Forelimb muscle (tissue), 1 donor: Measurements from ENCODE around the gene SARS1. TPM values are rescaled to one million over a fixed set of nuclear protein-coding genes. Genes with fewer than 3 reads are reported as not detected.
"Not testable (repeated sequence)": the region's sequence is repeated elsewhere in the genome, so short reads cannot be mapped to it uniquely, and the experiment has no call there.

Experiments
- DNase-seq: peaks from one replicate; pipeline ENCODE4 v3.0.0-alpha.2; 2013; ENCODE audit warnings: low read depth
- polyA plus RNA-seq: library from polyadenylated mRNA; unstranded; fragments of 120-200 nt; gene quantifications from one replicate; pipeline ENCODE4 v1.2.1, GENCODE V29; 2013; ENCODE audit not compliant: insufficient read length

SARS1 gene, protein sequence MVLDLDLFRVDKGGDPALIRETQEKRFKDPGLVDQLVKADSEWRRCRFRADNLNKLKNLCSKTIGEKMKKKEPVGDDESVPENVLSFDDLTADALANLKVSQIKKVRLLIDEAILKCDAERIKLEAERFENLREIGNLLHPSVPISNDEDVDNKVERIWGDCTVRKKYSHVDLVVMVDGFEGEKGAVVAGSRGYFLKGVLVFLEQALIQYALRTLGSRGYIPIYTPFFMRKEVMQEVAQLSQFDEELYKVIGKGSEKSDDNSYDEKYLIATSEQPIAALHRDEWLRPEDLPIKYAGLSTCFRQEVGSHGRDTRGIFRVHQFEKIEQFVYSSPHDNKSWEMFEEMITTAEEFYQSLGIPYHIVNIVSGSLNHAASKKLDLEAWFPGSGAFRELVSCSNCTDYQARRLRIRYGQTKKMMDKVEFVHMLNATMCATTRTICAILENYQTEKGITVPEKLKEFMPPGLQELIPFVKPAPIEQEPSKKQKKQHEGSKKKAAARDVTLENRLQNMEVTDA
- polyA plus RNA-seq, result 86.3 TPM

- DNase-seq, result peak; percentile 72
Measured at GRCh38 chr1:109213824-109214693, at the start of gene SARS1. SARS1 (plus strand) TSS chr1:109213918; CDS start chr1:109213993, 75 bp downstream.

GRCh38 chr1:109164538-109164937 lies 49.2 kb upstream of the SARS1 start:
- no peak for DNase-seq

DNA sequence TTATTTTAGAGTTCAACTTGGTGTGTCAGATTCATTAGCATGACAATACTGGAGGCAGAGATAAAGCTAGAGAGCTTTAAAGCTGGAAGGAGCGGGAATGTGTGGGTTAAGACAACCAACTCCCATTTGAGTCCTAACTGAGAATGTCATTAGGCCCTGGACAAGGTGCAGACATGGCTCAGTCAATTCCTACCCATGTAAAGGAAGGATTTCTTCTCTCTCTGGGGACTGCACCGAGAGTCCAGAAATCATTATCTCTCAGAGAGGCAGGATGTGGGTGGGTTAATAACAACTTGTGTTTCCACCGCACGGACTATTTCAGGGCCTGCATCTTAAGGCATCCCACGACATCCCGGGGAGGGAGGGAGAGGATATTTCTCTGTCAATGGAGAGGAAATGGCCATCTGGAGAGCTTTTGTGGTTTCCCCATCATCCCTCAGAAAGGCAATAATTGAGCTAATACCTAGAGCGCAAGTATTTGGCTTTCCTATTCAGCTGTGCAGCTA lies 46.7 kb upstream of the SARS1 start:
- no peak for DNase-seq

DNA sequence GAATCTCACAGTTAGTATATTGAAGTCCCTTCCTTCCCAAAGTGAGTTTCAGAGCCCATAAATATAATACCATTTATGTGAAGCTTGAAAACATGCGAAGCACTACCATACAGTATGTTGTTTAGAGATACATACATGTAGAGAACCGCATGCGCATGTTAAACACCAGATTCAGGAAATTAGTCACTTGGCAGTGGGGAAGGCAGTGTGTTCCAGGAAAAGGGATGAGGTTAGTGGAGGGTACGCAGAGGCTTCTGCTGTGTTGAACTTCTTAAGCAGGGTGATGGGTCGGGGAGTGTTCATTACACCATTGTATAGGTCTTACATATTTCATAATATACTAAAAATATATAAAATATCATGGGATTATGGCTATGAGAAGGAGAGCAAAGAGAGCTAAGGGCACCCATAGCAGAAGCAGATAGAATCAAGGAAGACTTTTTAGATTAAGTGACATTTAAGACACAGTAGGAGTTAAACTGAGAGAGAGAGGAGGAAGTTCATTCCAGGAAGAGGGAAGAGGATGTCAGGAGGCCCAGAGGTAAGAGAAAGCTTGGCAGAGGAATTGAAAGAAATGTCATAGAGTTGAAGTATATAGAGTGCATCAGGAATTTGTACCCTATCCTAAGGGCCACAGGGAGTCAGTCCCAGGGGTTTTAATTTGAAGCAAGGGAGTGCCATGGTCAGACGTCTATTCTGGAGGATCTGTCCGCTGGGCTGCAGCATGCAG lies 43.5 kb upstream of the SARS1 start:
- DNase-seq, result no peak

DNA sequence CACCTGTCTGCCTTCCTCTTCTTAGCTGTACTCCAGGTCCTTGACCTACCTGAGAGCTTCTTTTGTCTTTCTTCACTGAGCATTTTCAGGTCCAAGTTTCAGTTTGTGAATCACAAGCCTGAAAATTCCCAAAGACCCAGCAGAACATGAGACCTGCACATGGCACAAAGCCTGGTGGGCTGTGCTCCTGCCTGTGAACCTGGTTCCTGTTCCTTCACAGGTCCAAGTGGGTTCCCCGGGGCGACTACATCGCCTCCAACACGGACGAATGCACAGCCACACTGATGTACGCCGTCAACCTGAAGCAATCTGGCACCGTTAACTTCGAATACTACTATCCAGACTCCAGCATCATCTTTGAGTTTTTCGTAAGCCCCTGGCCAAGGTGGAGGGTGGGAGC lies 42.1 kb upstream of the SARS1 start:
- DNase-seq, result no peak

DNA sequence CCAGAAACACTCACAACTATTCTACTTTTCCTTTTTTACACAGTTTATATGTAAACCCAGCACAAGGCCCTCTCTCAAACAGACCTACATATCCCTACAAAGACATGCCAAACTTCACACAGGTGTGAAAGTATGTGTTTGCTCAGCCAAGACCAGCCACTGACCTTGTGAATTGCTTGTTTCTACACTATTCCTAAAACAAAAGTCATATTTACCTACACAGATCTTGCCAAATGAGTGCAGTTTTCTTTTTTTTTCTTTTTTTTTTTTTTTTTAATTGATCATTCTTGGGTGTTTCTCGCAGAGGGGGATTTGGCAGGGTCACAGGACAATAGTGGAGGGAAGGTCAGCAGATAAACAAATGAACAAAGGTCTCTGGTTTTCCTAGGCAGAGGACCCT lies 37.4 kb upstream of the SARS1 start:
- DNase-seq, result not testable (repeated sequence)

DNA sequence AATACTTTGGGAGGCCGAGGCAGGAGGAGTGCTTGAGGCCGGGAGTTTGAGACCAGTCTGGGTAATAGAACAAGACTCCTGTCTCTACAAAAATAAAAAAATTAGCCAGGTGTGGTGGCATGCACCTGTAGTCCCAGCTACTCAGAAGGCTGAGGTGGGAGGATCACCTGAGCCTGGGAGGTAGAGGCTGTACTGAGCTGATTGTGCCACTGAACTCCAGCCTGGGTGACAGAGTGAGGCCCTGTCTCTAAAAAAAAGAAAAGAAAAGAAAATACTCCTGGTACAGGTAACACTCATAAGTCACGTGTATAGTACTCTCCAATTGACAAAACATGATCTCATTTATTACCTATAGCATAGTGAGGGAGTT lies 33.0 kb upstream of the SARS1 start:
- not testable (repeated sequence) for DNase-seq

GRCh38 chr1:109181085-109181806 lies 32.5 kb upstream of the SARS1 start:
- DNase-seq, result no peak

DNA sequence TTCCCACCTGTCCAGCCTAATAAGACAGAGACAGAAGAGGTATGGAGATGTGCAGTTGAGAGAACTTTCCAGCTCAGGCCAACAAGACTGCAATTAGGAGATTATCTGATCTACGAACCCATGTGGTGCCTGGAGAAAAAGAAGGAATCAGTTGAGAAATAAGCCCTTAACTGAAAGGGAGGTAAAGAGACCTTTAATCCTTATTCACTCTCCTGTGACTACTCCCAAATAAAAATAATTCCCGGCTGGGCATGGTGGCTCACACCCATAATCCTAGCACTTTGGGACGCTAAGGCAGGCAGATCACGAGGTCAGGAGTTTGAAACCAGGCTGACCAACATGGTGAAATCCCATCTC lies 31.9 kb upstream of the SARS1 start:
- DNase-seq, result no peak

DNA sequence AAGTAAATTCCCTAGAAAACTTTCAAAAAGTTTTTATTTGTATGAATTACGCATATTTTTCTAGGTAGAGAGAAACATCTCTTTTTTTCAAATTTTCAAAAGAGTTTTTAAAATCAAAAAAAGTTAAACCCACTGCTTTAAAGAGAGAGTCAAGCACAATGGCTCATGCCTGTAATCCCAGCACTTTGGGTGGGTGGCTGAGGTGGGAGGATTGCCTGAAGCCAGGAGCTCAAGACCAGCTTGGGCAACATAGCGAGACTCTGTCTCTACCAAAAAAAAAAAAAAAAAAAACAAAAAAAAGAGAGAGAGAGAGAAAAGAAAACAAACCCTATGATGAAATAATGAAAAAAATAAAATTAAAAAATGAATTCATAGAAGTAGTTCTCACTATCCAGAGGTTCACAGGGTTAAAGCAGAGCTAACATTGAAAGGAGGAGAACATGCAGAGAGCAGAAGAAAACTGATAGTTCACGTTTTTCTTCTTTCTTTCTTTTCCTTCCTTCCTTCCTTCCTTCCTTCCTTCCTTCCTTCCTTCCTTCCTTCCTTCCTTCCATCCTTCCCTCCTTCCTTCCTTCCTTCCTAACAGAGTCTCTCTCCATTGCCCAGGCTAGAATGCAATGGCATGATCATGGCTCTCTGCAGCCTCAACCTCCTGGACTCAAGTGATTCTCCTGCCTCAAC lies 30.5 kb upstream of the SARS1 start:
- DNase-seq, result no peak

GRCh38 chr1:109184687-109185086 lies 29.0 kb upstream of the SARS1 start:
- DNase-seq, result no peak

DNA sequence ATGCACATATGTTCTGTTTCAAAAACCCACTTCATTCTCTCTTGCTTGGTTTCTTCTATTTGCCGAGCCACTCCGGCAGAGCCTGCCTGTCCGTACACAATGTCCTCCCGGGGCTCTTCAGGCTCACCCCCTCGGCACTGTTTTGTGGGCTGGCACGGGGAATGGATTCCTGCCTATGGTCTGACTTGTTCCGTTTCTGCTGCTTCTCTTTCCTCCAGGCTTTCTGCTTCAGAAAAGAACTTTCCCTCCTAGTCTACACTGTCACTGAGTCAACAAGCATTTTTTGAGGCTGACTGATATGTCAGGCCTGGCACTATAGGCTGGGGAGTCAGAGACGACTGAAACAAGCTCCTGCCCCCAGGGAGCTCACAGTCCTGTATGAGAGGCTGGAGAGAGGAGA lies 28.4 kb upstream of the SARS1 start:
- no peak for DNase-seq

DNA sequence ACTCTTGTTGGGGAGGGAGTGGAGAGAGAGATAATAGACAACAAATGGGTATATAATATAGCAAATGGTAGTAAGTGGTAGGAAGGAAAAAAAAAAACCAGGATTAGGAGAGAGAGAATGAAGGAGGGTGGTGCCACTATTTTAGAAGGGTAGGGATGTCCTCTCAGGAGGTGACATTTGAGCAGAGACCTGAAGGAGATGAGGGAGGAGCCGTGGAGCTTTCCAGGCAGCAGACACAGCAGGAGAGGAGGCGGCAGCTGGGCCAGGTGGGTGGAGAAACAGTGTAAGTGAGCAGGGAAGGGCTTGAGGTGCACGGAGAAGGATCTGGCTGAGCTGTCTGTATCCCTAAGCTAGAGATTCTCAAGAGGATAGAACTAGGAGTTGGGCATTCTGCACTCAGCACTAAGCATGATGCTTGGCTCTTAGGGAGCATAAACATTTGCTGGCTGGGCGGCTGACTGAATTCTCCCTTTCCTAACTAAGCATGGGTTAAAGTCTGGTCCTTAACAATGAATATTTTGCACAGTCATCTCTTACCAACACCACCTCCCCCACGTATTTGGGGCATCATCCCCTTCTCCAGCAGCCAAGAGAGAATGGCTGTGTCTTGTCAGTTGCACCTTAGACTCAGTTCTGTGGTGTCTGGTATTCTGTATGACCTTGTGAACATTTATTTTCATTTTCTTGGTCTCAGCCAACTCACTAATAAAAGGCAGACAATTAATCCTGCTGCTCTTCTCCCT lies 27.6 kb upstream of the SARS1 start:
- DNase-seq, result no peak

GRCh38 chr1:109186733-109187086 lies 27.0 kb upstream of the SARS1 start:
- DNase-seq, result no peak

DNA sequence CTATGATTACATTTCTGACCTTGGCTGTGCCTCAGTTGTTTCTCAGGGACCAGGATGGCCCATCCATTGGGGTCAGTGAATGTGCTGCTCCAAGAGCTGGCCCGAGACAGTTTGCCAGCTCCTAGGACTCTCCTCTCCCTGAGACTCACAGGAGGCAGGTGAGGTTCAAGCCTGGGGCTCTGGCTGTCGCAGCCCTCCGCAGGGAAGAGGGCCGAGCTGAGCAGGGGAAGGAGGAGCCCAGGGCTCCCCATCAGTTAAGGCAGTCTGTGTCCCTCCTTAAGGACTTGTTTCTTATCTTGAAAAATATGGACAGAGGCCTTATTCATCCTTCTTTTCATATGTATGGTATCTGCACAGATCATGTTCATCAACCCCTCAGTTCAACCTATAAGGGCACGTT lies 26.6 kb upstream of the SARS1 start:
- DNase-seq, result no peak

GRCh38 chr1:109188200-109188599 lies 25.5 kb upstream of the SARS1 start:
- DNase-seq, result no peak

DNA sequence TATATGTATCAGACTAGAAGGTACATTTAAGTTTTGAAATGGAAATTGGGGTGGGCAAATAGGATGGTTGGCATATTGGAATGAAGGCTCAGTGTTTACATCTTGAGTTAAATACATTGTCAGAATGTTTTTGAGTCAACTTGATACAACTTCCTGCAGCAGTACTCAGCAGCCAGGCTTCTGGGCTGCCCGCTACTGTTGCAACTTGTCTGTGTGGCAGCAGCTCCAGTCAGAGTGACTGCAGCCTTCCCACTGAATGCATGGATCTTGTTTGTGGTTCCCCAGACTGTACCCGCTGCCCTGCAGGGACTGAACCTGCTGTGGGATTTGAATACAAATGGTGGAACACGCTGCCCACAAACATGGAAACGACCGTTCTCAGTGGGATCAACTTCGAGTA lies 24.9 kb upstream of the SARS1 start:
- no peak for DNase-seq

- DNase-seq, result no peak
Measured at GRCh38 chr1:109190189-109190588, 23.5 kb upstream of the SARS1 start.

- no peak for DNase-seq
Measured at GRCh38 chr1:109191377-109191776, 22.3 kb upstream of the SARS1 start.

DNA sequence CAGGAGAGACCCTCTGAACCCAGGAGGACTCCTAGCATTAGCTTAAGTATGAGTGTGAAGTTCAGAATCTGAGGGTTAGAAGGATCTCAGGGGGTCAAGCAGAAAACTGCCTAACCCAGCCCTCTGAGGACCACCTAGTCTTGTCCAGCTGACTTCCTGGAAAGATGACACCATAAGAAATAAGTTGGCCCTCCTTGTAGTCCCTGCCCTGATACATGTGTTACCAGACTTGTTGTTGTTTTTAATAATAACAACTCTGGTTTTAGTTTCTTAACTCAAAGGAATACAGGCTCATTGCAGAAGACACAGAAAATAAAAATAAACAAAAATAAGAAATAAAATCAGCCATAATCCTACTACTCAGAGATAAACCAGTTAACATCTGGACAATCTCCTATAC lies 21.8 kb upstream of the SARS1 start:
- DNase-seq, result no peak
